LHCN-M2 (cell line): ENCODE results near the gene CD79B. TPM values are rescaled to one million over a fixed set of nuclear protein-coding genes. Genes with fewer than 3 reads are reported as not detected.
"Not testable (repeated sequence)": the region's sequence is repeated elsewhere in the genome, so short reads cannot be mapped to it uniquely, and the experiment has no call there.

ENCODE experiments used
- DNase-seq: peaks from one replicate; pipeline ENCODE4 v3.0.0-alpha.2; 2012; ENCODE audit warnings: low read depth
- total RNA-seq: library from RNA; depleted of rRNA; stranded (reverse); fragments of >200 nt; gene quantifications from 2 replicates; pipeline ENCODE4 v1.2.3, GENCODE V29; 2014

The CD79B gene
- total RNA-seq, 1 experiment from 2014 or later: not detected

DNA sequence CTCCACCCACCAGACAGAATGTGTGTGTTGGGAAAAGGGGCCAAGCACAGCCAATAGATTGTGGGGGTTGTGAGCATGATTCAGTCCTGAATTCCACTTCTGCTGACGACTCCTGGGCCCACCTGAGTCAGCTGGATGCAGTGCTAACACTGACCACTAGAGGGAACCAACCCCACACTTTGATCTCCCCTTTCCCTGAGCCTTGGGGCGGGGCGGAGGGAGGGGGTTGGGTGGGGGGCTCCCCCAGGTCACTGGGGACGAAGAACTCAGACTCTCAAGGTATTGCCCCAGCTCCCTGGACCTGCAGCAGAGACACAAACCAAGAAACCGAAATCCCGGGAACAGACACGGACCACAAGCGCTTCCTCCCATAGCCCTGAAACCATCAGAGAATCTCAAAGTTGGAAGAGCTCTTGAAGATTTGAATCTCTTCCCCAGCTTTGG lies 20.5 kb downstream of the CD79B start:
- no peak for DNase-seq

DNA sequence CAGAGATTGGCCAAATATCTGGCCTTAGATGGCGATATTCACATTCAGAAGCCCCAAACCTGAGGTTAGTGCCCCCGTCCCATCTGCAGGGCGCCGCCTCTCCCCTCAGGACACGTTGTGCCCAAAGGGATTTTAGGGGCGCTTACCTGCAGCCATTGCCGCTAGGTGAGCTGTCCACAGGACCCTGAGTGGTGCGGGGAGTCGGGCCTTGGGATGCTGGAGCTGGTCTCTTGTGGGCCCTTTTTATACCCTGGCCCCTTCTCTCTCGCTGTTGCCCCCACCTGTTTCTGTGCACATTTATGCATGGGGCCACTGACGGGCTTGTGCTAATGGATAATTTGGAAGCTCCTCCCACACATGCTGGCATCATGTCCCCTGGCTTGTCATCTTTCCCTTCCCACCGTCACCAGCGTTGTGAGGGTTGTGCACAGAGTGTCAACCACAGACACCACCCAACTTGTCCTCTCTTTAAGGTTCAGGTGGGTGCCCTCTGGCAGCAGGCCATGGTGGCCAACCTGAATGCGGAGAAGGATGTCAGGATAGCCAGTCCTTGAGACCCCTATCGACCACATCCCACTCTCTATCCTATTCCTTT lies 21.0 kb downstream of the CD79B start, which contains the start of gene CSHL1:
CSHL1 (minus strand) TSS at position 218 of the 595 bp plus-strand sequence; CDS start at position 156, 62 bp downstream.
- no peak for DNase-seq

GRCh38 chr17:63910096-63910495 lies 22.0 kb downstream of the CD79B start:
- DNase-seq: no peak

- DNase-seq: not testable (repeated sequence)
Observed at GRCh38 chr17:63909586-63909985, 22.5 kb downstream of the CD79B start.

- DNase-seq: peak; percentile 49
Observed at GRCh38 chr17:63907161-63907778, 24.9 kb downstream of the CD79B start.

GRCh38 chr17:63904796-63905195 lies 27.3 kb downstream of the CD79B start:
- not testable (repeated sequence) for DNase-seq

GRCh38 chr17:63903787-63904201 lies 28.3 kb downstream of the CD79B start:
- not testable (repeated sequence) for DNase-seq

DNA sequence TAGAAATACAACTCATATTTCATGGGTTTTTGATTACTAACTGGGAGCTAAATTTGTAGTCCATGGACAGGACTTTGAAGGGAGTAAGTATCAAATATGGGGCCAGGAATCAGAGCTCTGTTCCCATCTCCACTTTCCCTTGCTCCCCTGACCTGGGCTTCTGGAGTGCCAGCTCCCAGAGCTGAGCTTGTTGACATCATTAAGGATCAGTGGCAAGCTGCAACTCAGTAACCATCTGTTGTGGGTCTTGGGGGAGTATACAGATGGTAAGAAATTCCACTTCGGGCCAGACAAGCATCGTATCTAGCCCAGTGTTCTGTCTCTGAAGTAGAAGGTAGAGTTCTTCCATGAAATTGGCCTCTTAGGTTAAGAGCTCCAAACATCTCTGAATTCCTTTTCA lies 30.2 kb downstream of the CD79B start:
- not testable (repeated sequence) for DNase-seq

DNA sequence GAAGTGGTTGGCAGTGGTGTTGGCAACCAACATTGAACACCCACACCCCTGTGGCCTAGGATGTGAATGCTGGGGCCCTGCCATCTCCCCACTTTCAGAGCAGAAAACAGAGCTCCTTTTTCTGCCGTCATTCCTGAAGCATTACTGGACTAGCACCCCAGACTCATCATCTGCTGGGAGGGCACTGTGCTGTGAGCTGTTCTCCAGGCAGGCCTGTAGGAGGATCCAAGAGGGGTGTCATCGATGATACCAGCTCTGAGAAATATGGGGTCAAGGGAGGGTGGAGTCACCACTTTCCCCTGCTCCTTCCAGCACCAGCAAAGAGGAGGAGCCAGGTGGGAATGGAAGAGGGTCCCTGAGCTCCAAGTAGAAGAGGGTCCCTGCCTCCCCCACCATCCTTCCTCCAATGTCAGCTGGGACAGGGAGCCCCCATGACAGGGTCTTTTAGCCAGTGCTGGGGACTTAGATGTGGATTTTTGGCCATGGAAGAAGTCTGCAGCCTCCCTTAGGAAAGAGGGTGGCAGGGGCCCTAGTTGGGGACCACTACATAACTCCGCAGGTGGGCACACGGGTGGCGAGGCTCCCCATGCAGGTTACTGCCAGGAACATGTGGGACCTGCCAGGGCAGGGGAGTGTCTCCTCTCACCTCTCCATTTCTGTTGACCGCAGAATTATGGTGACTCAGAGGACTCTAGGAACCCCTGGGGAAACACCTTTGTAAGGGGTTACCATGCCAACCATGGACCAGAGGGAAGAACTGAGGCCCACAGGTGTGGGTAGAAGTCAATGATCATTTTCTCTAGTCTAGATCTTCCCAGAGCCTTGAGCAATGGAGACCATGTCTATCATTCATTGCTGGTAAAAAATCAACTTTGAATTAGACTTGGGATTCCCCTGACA lies 33.0 kb downstream of the CD79B start:
- peak; percentile 5 for DNase-seq

DNA sequence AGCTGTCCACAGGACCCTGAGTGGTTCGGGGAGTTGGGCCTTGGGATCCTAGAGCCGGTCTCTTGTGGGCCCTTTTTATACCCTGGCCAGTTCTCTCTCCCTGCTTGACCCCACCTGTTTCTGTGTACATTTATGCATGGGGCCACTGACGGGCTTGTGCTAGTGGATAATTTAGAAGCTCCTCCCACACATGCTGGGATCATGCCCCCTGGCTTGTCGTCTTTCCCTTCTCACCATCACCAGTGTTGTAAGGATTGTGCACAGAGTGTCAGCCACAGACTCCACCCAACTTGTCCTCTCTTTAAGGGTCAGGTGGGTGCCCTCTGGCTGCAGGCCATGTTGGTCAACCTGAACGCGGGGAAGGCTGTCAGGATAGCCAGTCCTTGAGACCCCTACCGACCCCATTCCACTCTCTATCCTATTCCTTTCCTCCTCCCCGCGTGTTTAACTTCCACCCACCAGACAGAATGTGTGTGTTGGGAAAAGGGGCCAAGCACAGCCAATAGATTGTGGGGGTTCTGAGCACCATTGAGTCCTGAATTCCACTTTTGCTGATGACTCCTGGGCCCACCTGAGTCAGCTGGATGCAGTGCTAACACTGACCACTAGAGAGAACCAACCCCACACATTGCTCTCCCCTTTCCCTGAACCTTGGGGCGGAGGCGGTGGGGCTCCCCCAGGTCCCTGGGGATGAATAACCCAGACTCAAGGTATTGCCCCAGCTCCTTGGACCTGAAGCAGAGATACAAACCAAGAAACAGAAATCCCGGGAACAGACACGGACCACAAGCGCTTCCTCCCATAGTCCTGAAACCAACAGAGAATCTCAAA lies 35.4 kb downstream of the CD79B start, which contains the start of gene CSH1:
CSH1 (minus strand) TSS at position 51 of the 831 bp plus-strand sequence. CDS start 63 bp downstream, outside the sequence.
- DNase-seq: not testable (repeated sequence)

DNA sequence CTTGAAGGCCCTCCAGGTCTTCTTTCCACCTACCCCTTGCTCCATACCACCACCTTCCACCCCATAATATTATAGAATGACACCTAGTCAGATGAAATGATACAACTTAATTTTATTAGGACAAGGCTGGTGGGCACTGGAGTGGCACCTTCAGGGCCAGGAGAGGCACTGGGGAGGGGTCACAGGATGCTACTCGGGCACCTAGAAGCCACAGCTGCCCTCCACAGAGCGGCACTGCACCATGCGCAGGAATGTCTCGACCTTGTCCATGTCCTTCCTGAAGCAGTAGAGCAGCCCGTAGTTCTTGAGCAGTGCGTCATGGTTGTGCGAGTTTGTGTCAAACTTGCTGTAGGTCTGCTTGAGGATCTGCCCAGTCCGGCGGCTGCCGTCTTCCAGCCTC lies 37.3 kb downstream of the CD79B start:
- DNase-seq: not testable (repeated sequence)

DNA sequence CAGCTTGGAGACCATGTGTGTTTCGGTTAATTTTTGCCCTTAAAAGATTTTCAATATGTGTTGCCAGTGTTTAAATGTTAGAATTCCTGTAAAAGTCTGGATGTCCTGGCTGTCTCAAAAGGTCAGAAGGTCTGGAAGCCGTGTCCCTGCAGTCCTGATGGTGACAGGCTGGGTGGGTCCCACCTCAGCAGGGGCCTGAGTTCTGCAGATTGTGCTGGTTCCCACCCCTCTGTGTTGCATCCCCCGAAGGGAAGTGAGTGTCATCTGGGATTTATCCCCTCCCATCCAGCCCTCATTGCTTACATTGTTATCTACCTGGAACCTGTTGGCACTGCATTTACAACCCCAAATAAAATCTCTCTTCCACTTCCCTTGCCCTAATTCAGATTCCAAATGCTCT lies 38.1 kb downstream of the CD79B start:
- DNase-seq: not testable (repeated sequence)

GRCh38 chr17:63892316-63893037 lies 39.7 kb downstream of the CD79B start:
- DNase-seq: peak; percentile 2

GRCh38 chr17:63889026-63889848 lies 42.9 kb downstream of the CD79B start:
- DNase-seq: peak; percentile 32

- DNase-seq: not testable (repeated sequence)
Observed at GRCh38 chr17:63885119-63885518, 47.0 kb downstream of the CD79B start.

GRCh38 chr17:63882626-63883126 lies 49.5 kb downstream of the CD79B start:
- not testable (repeated sequence) for DNase-seq

- DNase-seq: peak; percentile 22
Observed at GRCh38 chr17:63881935-63882601, 50.1 kb downstream of the CD79B start, which contains the start of gene GH2. Gene GH2, minus strand, starts transcription at chr17:63881944. Its CDS starts 143 bp downstream, at chr17:63881801.

DNA sequence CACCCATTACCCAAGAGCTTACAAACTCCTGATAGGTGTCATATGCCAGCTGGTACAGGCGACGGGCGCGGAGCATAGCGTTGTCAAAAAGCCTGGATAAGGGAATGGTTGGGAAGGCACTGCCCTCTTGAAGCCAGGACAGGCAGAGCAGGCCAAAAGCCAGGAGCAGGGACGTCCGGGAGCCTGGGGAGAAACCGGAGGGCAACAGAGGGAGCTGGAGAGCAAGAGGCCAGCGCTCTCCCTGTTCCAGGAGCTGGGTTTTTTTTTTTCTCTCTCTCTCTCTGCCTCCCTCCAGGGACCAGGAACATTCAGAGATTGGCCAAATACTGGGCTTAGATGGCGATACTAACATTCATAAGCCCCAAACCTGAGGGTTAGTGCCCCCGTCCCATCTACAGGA lies 50.8 kb downstream of the CD79B start:
- DNase-seq: peak; percentile 4

DNA sequence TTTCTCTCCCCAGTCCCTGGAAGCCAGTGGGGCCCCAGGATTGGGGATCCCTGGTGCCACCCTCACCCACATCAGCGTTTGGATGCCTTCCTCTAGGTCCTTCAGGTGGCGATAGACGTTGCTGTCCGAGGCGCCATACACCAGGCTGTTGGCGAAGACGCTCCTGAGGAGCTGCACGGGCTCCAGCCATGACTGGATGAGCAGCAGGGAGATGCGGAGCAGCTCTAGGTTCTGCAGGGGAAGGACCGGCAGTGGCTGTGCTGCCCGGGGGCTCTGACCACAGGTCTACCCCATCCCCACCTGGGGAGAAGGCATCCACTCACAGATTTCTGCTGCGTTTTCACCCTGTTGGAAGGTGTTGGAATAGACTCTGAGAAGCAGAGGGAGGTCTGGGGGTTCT lies 51.4 kb downstream of the CD79B start:
- DNase-seq: no peak
